CD8-positive, alpha-beta memory T cell (primary cell): ENCODE data around the gene GSE1. TPM values are rescaled to one million over a fixed set of nuclear protein-coding genes. Genes with fewer than 3 reads are reported as not detected.

Experiments
- CTCF ChIA-PET: fragments of 350-600 bp; sonication (Branson Sonifier 250); formaldehyde crosslinking; loops from one replicate; lab custom pipeline; 2021; ENCODE audit warnings: antibody characterized with exemption; lab: Charles Lee
- POLR2A ChIA-PET: fragments of 350-600 bp; sonication (Branson Sonifier 250); formaldehyde crosslinking; loops from one replicate; lab custom pipeline; 2021; ENCODE audit warnings: antibody characterized with exemption; lab: Charles Lee
- DNase-seq, 5 donors: peaks; one replicate each; pipeline versions ENCODE4 v3.0.0 to v3.0.0-alpha.2; 2020 to 2022; ENCODE audit warnings: mixed read lengths in 1 of 5
- H3K27ac ChIP-seq: one replicate; pipeline ENCODE4 v1.7.0; 2013; ENCODE audit warnings: low read depth, mild to moderate bottlenecking, low read length, moderate library complexity
- H3K27me3 ChIP-seq: 2 replicates; pipeline ENCODE4 v1.7.0; 2013; ENCODE audit warnings: low read length, mild to moderate bottlenecking; ENCODE audit not compliant: insufficient read depth, poor library complexity, severe bottlenecking
- H3K36me3 ChIP-seq: 2 replicates; pipeline ENCODE4 v1.7.0; 2013; ENCODE audit warnings: mild to moderate bottlenecking, low read length, moderate library complexity; ENCODE audit not compliant: insufficient read depth
- H3K4me1 ChIP-seq: 2 replicates; pipeline ENCODE4 v1.7.0; 2013; ENCODE audit warnings: mild to moderate bottlenecking, low read length, moderate library complexity; ENCODE audit not compliant: insufficient read depth
- H3K4me3 ChIP-seq: 2 replicates; pipeline ENCODE4 v1.7.0; 2013; ENCODE audit warnings: mild to moderate bottlenecking, low read length
- H3K9me3 ChIP-seq: 2 replicates; pipeline ENCODE4 v1.7.0; 2013; ENCODE audit warnings: mild to moderate bottlenecking, low read length
- H3K27ac Mint-ChIP-seq, 8 donors: one replicate each; pipeline ENCODE4 v1.8.0; 2020 to 2021; ENCODE audit warnings: mixed read lengths in 8 of 8, mild to moderate bottlenecking in 6 of 8, inconsistent platforms in 3 of 8, moderate library complexity in 3 of 8
- H3K27me3 Mint-ChIP-seq, 2 donors: one replicate each; pipeline ENCODE4 v1.8.0; 2020 to 2021; ENCODE audit warnings: mixed read lengths in 2 of 2, mild to moderate bottlenecking in 1 of 2, moderate library complexity in 1 of 2
- H3K36me3 Mint-ChIP-seq, 3 donors: one replicate each; pipeline ENCODE4 v1.8.0; 2020 to 2021; ENCODE audit warnings: mixed read lengths in 3 of 3, inconsistent platforms in 1 of 3, mild to moderate bottlenecking in 1 of 3
- H3K4me1 Mint-ChIP-seq, 3 donors: one replicate each; pipeline ENCODE4 v1.8.0; 2020 to 2021; ENCODE audit warnings: mixed read lengths in 3 of 3, inconsistent platforms in 1 of 3, mild to moderate bottlenecking in 1 of 3
- H3K4me3 Mint-ChIP-seq, 7 donors: one replicate each; pipeline ENCODE4 v1.8.0; 2020 to 2021; ENCODE audit warnings: mixed read lengths in 7 of 7, mild to moderate bottlenecking in 6 of 7, moderate library complexity in 4 of 7, inconsistent platforms in 2 of 7
- H3K9me3 Mint-ChIP-seq, 5 donors: one replicate each; pipeline ENCODE4 v1.8.0; 2020 to 2022; ENCODE audit warnings: mixed read lengths in 5 of 5, mild to moderate bottlenecking in 3 of 5, moderate library complexity in 2 of 5, inconsistent platforms in 1 of 5
- polyA plus RNA-seq: library from polyadenylated mRNA; unstranded; fragments of 300-500 nt; fragmentation: Illumina TruSeq; gene quantifications from one replicate; pipeline ENCODE4 v1.2.3, GENCODE V29; 2021
- total RNA-seq, 2 experiments: library from RNA; stranded (reverse); gene quantifications; one replicate each; pipeline ENCODE4 v1.2.3, GENCODE V29; 2021

The GSE1 gene
- total and polyA plus RNA-seq, 3 experiments from 2014 or later: 5.5 to 28.5 (median 27.8) TPM

GRCh38 chr16:85724936-85725335 lies 111.8 kb downstream of the GSE1 start:
- ChIA-PET CTCF (no interaction called here), POLR2A (no interaction called here)
- Mint-ChIP-seq H3K4me3 (no peak overlapping the region), H3K36me3 (peaks cover 0 to 10% (median 0%) of the 10 kb centered on the region in 3 donors), H3K9me3 (no peaks in the 10 kb centered on the region), H3K27me3 (no peaks in the 10 kb centered on the region), H3K4me1 (peaks cover 0 to 7% (median 0%) of the 10 kb centered on the region in 3 donors), H3K27ac (no peak overlapping the region)
- no peak overlapping the region for H3K27ac ChIP-seq
- no peak overlapping the region for H3K4me3 ChIP-seq
- H3K36me3 ChIP-seq: no peaks in the 10 kb centered on the region
- DNase-seq: no peak
- no peaks in the 10 kb centered on the region for H3K9me3 ChIP-seq
- H3K4me1 ChIP-seq: no peaks in the 10 kb centered on the region
- no peaks in the 10 kb centered on the region for H3K27me3 ChIP-seq

Other genes starting within 250 kb of the GSE1 start
- gene GINS2, start 75.6 kb downstream of the GSE1 start, total RNA-seq: 10 to 100 TPM; 68.6 to 68.7 TPM
- gene GINS2, start 75.6 kb downstream of the GSE1 start, polyA plus RNA-seq: 0.09 TPM
- gene C16orf74, start 137.8 kb downstream of the GSE1 start, total RNA-seq: 1 to 10 TPM; 1.1 to 1.3 TPM
- 10.7 TPM for gene C16orf74, start 137.8 kb downstream of the GSE1 start, polyA plus RNA-seq
- gene EMC8, start 186.2 kb downstream of the GSE1 start, total RNA-seq: 10 to 100 TPM; 52.2 to 56.2 TPM
- gene EMC8, start 186.2 kb downstream of the GSE1 start, polyA plus RNA-seq: 27.6 TPM
- gene COX4I1, start 186.4 kb downstream of the GSE1 start, total RNA-seq: 100 to 1,000 TPM; 449 to 470 TPM
- gene COX4I1, start 186.4 kb downstream of the GSE1 start, polyA plus RNA-seq: 951 TPM